Thyroid gland (tissue), 4 donors: ENCODE measurements around the gene GEMIN5.

Source experiments
- CTCF ChIP-seq, 6 experiments: fragments of 200-600 bp in 3 of 6; fragments of 450-650 bp in 3 of 6; sonication (generic) in 3 of 6; IDR thresholded peaks; one replicate each; pipeline ENCODE4 v1.5.1; 2016 to 2019; ENCODE audit warnings: antibody characterized with exemption in 6 of 6, mild to moderate bottlenecking in 2 of 6, inconsistent platforms in 1 of 6, moderate library complexity in 1 of 6
- POLR2A ChIP-seq, 2 donors: fragments of 450-650 bp; IDR thresholded peaks; one replicate each; pipeline ENCODE4 v1.6.1; 2017; ENCODE audit warnings: antibody characterized with exemption in 2 of 2, mild to moderate bottlenecking in 2 of 2, moderate library complexity in 1 of 2

- TF ChIP-seq POLR2A (IDR thresholded peaks at IDR 0.05) (no peak), CTCF (IDR thresholded peaks at IDR 0.05) (no peak)
Observed at GRCh38 chr5:154986151-154986550, 48.1 kb upstream of the GEMIN5 start.
